ENCODE results near the gene E2F6.

E2F6 gene

DNA sequence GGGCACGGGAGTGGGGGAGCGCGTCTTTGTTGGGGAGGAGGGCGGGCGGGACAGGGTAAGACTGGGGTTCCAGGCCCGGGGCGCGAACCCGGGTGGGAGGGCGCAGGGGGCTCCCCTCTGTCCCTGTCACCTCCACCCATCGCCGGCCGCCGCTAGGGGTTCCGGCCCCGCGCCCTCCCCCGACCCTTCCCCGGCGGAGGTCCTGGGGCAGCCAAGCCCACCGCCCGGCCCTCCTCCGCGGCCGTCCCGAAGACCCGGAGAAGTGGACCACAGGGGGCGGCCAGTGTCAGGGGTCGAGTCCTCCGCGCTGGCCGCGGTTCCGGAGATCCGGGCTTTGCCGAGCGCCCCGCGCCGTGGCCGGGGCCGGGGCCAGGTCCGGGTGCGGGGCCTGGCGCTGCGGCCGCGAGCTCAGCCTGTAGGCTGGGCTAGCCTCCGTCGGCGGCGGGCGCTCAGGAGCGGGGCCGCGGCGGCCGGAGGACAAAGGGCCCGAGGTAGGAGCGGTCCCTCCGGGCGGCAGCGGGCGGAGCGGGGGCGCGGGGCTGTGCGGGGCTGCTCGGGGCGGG lies 16.6 kb upstream of the E2F6 start:
- no peaks in the 10 kb centered on the region for H3K36me3 ChIP-seq (ENCODE audit: insufficient read depth, low read length)
- H3K4me1 ChIP-seq (ENCODE audit: insufficient read depth, low read length), result no peaks in the 10 kb centered on the region
- no peaks in the 10 kb centered on the region for H3K27me3 ChIP-seq (ENCODE audit: insufficient read depth, low read length, poor library complexity)
- no peak overlapping the region for H3K4me2 ChIP-seq (ENCODE audit: insufficient read depth, low read length)
- no peak overlapping the region for H3K4me3 ChIP-seq (ENCODE audit: low read depth in 1 of 2, low read length in 2 of 2)
- no peak overlapping the region for H3K27ac ChIP-seq (ENCODE audit: low read length)
- 0 out of 2 replicates have a peak, but pooled peaks cover 2% of the 10 kb centered on the region for H4K20me1 ChIP-seq (ENCODE audit: insufficient read depth, low read length)
- H3K79me2 ChIP-seq (ENCODE audit: insufficient read depth, low read length), result no peaks in the 10 kb centered on the region
- H2AFZ ChIP-seq (ENCODE audit: low read depth, low read length), result no peak overlapping the region
- no peak overlapping the region for H3K9ac ChIP-seq (ENCODE audit: low read depth, low read length)
- no peak for ATAC-seq (ENCODE audit: insufficient read depth, low read depth)
- no peak for DNase-seq
- no peak for TF ChIP-seq EZH2 (IDR thresholded peaks at IDR 0.05; ENCODE audit: borderline replicate concordance, low read depth, low read length, severe bottlenecking)
- TF ChIP-seq, protein P1, sequence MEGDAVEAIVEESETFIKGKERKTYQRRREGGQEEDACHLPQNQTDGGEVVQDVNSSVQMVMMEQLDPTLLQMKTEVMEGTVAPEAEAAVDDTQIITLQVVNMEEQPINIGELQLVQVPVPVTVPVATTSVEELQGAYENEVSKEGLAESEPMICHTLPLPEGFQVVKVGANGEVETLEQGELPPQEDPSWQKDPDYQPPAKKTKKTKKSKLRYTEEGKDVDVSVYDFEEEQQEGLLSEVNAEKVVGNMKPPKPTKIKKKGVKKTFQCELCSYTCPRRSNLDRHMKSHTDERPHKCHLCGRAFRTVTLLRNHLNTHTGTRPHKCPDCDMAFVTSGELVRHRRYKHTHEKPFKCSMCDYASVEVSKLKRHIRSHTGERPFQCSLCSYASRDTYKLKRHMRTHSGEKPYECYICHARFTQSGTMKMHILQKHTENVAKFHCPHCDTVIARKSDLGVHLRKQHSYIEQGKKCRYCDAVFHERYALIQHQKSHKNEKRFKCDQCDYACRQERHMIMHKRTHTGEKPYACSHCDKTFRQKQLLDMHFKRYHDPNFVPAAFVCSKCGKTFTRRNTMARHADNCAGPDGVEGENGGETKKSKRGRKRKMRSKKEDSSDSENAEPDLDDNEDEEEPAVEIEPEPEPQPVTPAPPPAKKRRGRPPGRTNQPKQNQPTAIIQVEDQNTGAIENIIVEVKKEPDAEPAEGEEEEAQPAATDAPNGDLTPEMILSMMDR (IDR thresholded peaks at IDR 0.05; ENCODE audit: borderline replicate concordance, extremely low read depth, low read length, poor library complexity, severe bottlenecking), result no peak
- H3K9me3 ChIP-seq (ENCODE audit: insufficient read depth, low read length, severe bottlenecking), result no peaks in the 10 kb centered on the region

DNA sequence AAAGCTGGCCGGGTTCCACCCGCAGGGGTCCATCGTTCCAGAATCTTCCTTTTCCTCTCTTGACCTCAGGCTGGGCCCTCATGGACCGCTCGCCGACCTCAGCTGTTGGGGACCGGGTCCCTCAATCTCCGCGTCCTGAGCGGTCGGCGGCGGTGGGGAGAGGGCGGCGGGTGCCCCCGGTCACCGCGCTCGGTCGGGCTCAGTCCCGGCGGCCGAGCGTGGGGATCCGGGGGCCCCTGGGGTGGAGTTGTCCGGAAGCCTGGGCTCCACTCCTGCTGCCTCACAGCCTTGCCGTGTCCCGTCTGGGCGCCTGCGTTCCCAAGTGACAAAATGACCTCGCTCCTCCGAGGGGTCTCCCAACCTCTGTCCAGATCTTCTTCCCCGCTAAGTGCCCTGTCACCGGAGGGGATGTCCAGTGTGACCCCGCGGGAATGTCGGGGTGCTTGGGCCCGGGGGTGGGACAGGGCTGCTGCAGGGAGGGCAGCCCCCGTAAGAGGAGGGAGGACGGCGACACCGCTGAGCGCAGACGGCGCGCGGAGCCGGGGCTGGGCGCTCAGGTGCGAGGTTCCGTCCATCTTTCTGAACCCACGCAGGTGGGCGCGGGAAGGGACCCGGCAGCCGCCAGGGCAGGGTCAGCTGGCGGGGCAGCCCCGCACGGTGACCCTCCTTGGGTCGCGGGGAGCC lies 16.0 kb upstream of the E2F6 start:
- Histone ChIP-seq H3K4me3 (ENCODE audit: low read depth in 1 of 2, low read length in 2 of 2) (no peak overlapping the region), H3K36me3 (ENCODE audit: insufficient read depth, low read length) (no peaks in the 10 kb centered on the region), H2AFZ (ENCODE audit: low read depth, low read length) (no peak overlapping the region), H3K4me2 (ENCODE audit: insufficient read depth, low read length) (no peak overlapping the region), H3K27me3 (ENCODE audit: insufficient read depth, low read length, poor library complexity) (no peaks in the 10 kb centered on the region), H3K79me2 (ENCODE audit: insufficient read depth, low read length) (no peaks in the 10 kb centered on the region), H3K4me1 (ENCODE audit: insufficient read depth, low read length) (no peaks in the 10 kb centered on the region), H3K27ac (ENCODE audit: low read length) (no peak overlapping the region), H4K20me1 (ENCODE audit: insufficient read depth, low read length) (0 out of 2 replicates have a peak, but pooled peaks cover 2% of the 10 kb centered on the region), H3K9me3 (ENCODE audit: insufficient read depth, low read length, severe bottlenecking) (no peaks in the 10 kb centered on the region), H3K9ac (ENCODE audit: low read depth, low read length) (no peak overlapping the region)
- ATAC-seq (ENCODE audit: insufficient read depth, low read depth) (no peak), DNase-seq (no peak)
- TF ChIP-seq EZH2 (IDR thresholded peaks at IDR 0.05; ENCODE audit: borderline replicate concordance, low read depth, low read length, severe bottlenecking), result no peak
- TF ChIP-seq, protein P1 (IDR thresholded peaks at IDR 0.05; ENCODE audit: borderline replicate concordance, extremely low read depth, low read length, poor library complexity, severe bottlenecking), result no peak

DNA sequence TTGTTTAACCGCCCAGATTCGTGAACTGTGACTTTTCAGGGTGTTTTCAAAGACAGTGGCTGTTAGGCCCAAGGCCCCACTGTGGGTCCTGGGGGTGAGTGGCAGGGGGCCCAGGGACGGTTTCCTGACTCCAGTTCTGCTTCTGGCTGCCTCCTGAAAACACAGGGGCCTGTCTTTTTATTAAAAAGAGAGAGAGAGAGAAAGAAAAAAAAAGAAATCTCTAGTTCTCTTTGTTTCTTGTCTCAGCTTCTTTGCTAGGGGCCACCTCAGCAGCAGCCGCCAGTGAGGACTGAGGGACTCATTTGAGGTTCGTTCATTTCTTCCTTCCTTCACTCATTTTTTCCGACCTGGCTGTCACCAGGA lies 15.4 kb upstream of the E2F6 start:
- no peak overlapping the region for H3K27ac ChIP-seq (ENCODE audit: low read length)
- H3K4me2 ChIP-seq (ENCODE audit: insufficient read depth, low read length), result no peak overlapping the region
- H2AFZ ChIP-seq (ENCODE audit: low read depth, low read length), result no peak overlapping the region
- H4K20me1 ChIP-seq (ENCODE audit: insufficient read depth, low read length), result 0 out of 2 replicates have a peak, but pooled peaks cover 2% of the 10 kb centered on the region
- H3K4me1 ChIP-seq (ENCODE audit: insufficient read depth, low read length), result no peaks in the 10 kb centered on the region
- H3K4me3 ChIP-seq (ENCODE audit: low read depth in 1 of 2, low read length in 2 of 2), result no peak overlapping the region
- H3K79me2 ChIP-seq (ENCODE audit: insufficient read depth, low read length), result no peaks in the 10 kb centered on the region
- H3K27me3 ChIP-seq (ENCODE audit: insufficient read depth, low read length, poor library complexity), result no peaks in the 10 kb centered on the region
- no peak for TF ChIP-seq EZH2 (IDR thresholded peaks at IDR 0.05; ENCODE audit: borderline replicate concordance, low read depth, low read length, severe bottlenecking)
- TF ChIP-seq, protein P1 (IDR thresholded peaks at IDR 0.05; ENCODE audit: borderline replicate concordance, extremely low read depth, low read length, poor library complexity, severe bottlenecking), result no peak
- no peak overlapping the region for H3K9ac ChIP-seq (ENCODE audit: low read depth, low read length)
- DNase-seq, result no peak
- ATAC-seq (ENCODE audit: insufficient read depth, low read depth), result no peak
- H3K9me3 ChIP-seq (ENCODE audit: insufficient read depth, low read length, severe bottlenecking), result no peaks in the 10 kb centered on the region
- H3K36me3 ChIP-seq (ENCODE audit: insufficient read depth, low read length), result no peaks in the 10 kb centered on the region

All from DND-41 (cell line).